ENCODE measurements around the gene OR5T2. TPM values are rescaled to one million over a fixed set of nuclear protein-coding genes. Genes with fewer than 3 reads are reported as not detected.
"Not testable (repeated sequence)": the region's sequence is repeated elsewhere in the genome, so short reads cannot be mapped to it uniquely, and the experiment has no call there.

OR5T2 gene
- total RNA-seq, 1 experiment from 2014 or later: not detected

- no peaks in the 10 kb centered on the region for H3K9me2 ChIP-seq (replicated peaks; ENCODE audit: low read length)
- peaks cover 18% of the 10 kb centered on the region for H3K9me3 ChIP-seq (ENCODE audit: low read length)
- TF ChIP-seq, protein P1, sequence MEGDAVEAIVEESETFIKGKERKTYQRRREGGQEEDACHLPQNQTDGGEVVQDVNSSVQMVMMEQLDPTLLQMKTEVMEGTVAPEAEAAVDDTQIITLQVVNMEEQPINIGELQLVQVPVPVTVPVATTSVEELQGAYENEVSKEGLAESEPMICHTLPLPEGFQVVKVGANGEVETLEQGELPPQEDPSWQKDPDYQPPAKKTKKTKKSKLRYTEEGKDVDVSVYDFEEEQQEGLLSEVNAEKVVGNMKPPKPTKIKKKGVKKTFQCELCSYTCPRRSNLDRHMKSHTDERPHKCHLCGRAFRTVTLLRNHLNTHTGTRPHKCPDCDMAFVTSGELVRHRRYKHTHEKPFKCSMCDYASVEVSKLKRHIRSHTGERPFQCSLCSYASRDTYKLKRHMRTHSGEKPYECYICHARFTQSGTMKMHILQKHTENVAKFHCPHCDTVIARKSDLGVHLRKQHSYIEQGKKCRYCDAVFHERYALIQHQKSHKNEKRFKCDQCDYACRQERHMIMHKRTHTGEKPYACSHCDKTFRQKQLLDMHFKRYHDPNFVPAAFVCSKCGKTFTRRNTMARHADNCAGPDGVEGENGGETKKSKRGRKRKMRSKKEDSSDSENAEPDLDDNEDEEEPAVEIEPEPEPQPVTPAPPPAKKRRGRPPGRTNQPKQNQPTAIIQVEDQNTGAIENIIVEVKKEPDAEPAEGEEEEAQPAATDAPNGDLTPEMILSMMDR (conservative IDR thresholded peaks at IDR 0.05; ENCODE audit: low read depth, low read length): no peak
- TF ChIP-seq EZH2phosphoT487 (IDR thresholded peaks at IDR 0.05; ENCODE audit: borderline replicate concordance, low read length) (no peak), EZH2 (IDR thresholded peaks at IDR 0.05; ENCODE audit: low read length, unreplicated experiment) (no peak)
- DNase-seq (no peak), ATAC-seq (no peak)
- H3K36me3 ChIP-seq (ENCODE audit: low read depth, low read length): no peaks in the 10 kb centered on the region
- no TSS peak for BruUV-seq (replicated peaks)
- no peak within 1 kb of the TSS for H2AFZ ChIP-seq (ENCODE audit: low read length)
- ChIA-PET POLR2A (ENCODE audit: unreplicated experiment) (no interaction called here), CTCF (no interaction called here)
- H3K79me2 ChIP-seq (ENCODE audit: low read length): no peaks in the 10 kb centered on the region
- no peak within 1 kb of the TSS for H3K4me3 ChIP-seq (ENCODE audit: low read length)
- H3K27ac ChIP-seq (ENCODE audit: low read length): no peak within 1 kb of the TSS
- intact Hi-C loops (cut with micrococcal nuclease): no loop called here
- no peaks in the 10 kb centered on the region for H3K4me1 ChIP-seq (ENCODE audit: insufficient read depth, low read length)
- no peak within 1 kb of the TSS for H3K9ac ChIP-seq (ENCODE audit: low read length)
- H3F3A ChIP-seq (ENCODE audit: low read length, unreplicated experiment): no peaks in the 10 kb centered on the region
- H3K4me2 ChIP-seq (ENCODE audit: low read length): no peak within 1 kb of the TSS
- no peaks in the 10 kb centered on the region for H3K27me3 ChIP-seq (ENCODE audit: low read length)
- H4K20me1 ChIP-seq (ENCODE audit: low read length): no peaks in the 10 kb centered on the region
Measured at GRCh38 chr11:56251954-56252353, 17.9 kb upstream of the OR5T2 start, which contains the start of gene OR5T3. Gene OR5T3 (plus strand): TSS chr11:56252254. CDS start chr11:56252254, 0 bp downstream.

- H3K36me3 ChIP-seq (ENCODE audit: low read depth, low read length); H2AFZ ChIP-seq (ENCODE audit: low read length); intact Hi-C loops (cut with micrococcal nuclease); POLR2A ChIA-PET (ENCODE audit: unreplicated experiment); H3K9me3 ChIP-seq (ENCODE audit: low read length); H3K79me2 ChIP-seq (ENCODE audit: low read length); H3K9me2 ChIP-seq (replicated peaks; ENCODE audit: low read length); H3K9ac ChIP-seq (ENCODE audit: low read length); BruUV-seq (replicated peaks); DNase-seq; H3K4me1 ChIP-seq (ENCODE audit: insufficient read depth, low read length); H3F3A ChIP-seq (ENCODE audit: low read length, unreplicated experiment); H4K20me1 ChIP-seq (ENCODE audit: low read length); ATAC-seq; H3K27me3 ChIP-seq (ENCODE audit: low read length); H3K4me2 ChIP-seq (ENCODE audit: low read length); H3K4me3 ChIP-seq (ENCODE audit: low read length); CTCF ChIA-PET; H3K27ac ChIP-seq (ENCODE audit: low read length): not testable (repeated sequence)
Measured at GRCh38 chr11:56219735-56220134, 14.3 kb downstream of the OR5T2 start.

DNA sequence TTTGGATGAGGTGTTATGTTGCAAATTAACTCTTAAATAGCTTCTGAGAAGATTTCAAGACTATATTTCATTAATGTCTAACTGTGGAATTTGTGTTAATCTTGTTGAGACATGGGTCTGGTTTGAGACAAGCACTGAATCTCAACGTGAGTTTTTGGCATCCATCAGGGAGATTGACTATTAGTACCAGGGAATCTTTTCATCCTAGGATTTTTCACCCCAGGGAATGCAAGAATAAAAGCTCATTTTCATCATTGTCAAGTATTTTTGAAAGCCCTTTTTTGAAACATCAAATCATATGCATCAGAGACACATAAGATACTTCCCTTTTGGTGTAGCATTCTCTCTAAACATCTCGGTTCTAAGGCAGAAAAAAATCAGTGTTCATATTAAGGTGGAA is 19.5 kb downstream of the OR5T2 start:
- no peak overlapping the region for H3K9ac ChIP-seq (ENCODE audit: low read length)
- H2AFZ ChIP-seq (ENCODE audit: low read length): no peak overlapping the region
- no peak overlapping the region for H3K4me2 ChIP-seq (ENCODE audit: low read length)
- no peaks in the 10 kb centered on the region for H3K9me2 ChIP-seq (replicated peaks; ENCODE audit: low read length)
- no peaks in the 10 kb centered on the region for H4K20me1 ChIP-seq (ENCODE audit: low read length)
- POLR2A ChIA-PET (ENCODE audit: unreplicated experiment): no interaction called here
- ATAC-seq (no peak), DNase-seq (no peak)
- H3K4me1 ChIP-seq (ENCODE audit: insufficient read depth, low read length): no peaks in the 10 kb centered on the region
- no TSS peak for BruUV-seq (replicated peaks)
- TF ChIP-seq EZH2 (IDR thresholded peaks at IDR 0.05; ENCODE audit: low read length, unreplicated experiment) (no peak), EZH2phosphoT487 (IDR thresholded peaks at IDR 0.05; ENCODE audit: borderline replicate concordance, low read length) (no peak)
- CTCF ChIA-PET: no interaction called here
- no peaks in the 10 kb centered on the region for H3K79me2 ChIP-seq (ENCODE audit: low read length)
- intact Hi-C loops (cut with micrococcal nuclease): no loop called here
- H3F3A ChIP-seq (ENCODE audit: low read length, unreplicated experiment): no peaks in the 10 kb centered on the region
- no peak overlapping the region for H3K4me3 ChIP-seq (ENCODE audit: low read length)
- H3K36me3 ChIP-seq (ENCODE audit: low read depth, low read length): no peaks in the 10 kb centered on the region
- no peak overlapping the region for H3K27ac ChIP-seq (ENCODE audit: low read length)
- H3K9me3 ChIP-seq (ENCODE audit: low read length): 0 out of 2 replicates have a peak, but pooled peaks cover 8% of the 10 kb centered on the region
- H3K27me3 ChIP-seq (ENCODE audit: low read length): no peaks in the 10 kb centered on the region

GRCh38 chr11:56207790-56208189 is 26.3 kb downstream of the OR5T2 start:
- no peaks in the 10 kb centered on the region for H3K4me1 ChIP-seq (ENCODE audit: insufficient read depth, low read length)
- no peak overlapping the region for H2AFZ ChIP-seq (ENCODE audit: low read length)
- H3F3A ChIP-seq (ENCODE audit: low read length, unreplicated experiment): no peaks in the 10 kb centered on the region
- DNase-seq: no peak
- no peaks in the 10 kb centered on the region; the same call in 1 of the 2 replicates for H3K9me3 ChIP-seq (ENCODE audit: low read length)
- no peak overlapping the region for H3K4me2 ChIP-seq (ENCODE audit: low read length)
- no peak for ATAC-seq
- H3K4me3 ChIP-seq (ENCODE audit: low read length): no peak overlapping the region
- POLR2A ChIA-PET (ENCODE audit: unreplicated experiment): no interaction called here
- no peaks in the 10 kb centered on the region for H3K79me2 ChIP-seq (ENCODE audit: low read length)
- TF ChIP-seq, protein P1 (conservative IDR thresholded peaks at IDR 0.05; ENCODE audit: low read depth, low read length): no peak
- no peak for TF ChIP-seq EZH2phosphoT487 (IDR thresholded peaks at IDR 0.05; ENCODE audit: borderline replicate concordance, low read length)
- TF ChIP-seq EZH2 (IDR thresholded peaks at IDR 0.05; ENCODE audit: low read length, unreplicated experiment): no peak
- H3K9me2 ChIP-seq (replicated peaks; ENCODE audit: low read length): no peaks in the 10 kb centered on the region
- H3K36me3 ChIP-seq (ENCODE audit: low read depth, low read length): no peaks in the 10 kb centered on the region
- no peaks in the 10 kb centered on the region for H4K20me1 ChIP-seq (ENCODE audit: low read length)
- H3K9ac ChIP-seq (ENCODE audit: low read length): no peak overlapping the region
- BruUV-seq (replicated peaks): no TSS peak
- H3K27ac ChIP-seq (ENCODE audit: low read length): no peak overlapping the region
- no peaks in the 10 kb centered on the region for H3K27me3 ChIP-seq (ENCODE audit: low read length)
- CTCF ChIA-PET: no interaction called here
- intact Hi-C loops (cut with micrococcal nuclease): no loop called here
